ENCODE data around the gene AGPAT3.

DNA sequence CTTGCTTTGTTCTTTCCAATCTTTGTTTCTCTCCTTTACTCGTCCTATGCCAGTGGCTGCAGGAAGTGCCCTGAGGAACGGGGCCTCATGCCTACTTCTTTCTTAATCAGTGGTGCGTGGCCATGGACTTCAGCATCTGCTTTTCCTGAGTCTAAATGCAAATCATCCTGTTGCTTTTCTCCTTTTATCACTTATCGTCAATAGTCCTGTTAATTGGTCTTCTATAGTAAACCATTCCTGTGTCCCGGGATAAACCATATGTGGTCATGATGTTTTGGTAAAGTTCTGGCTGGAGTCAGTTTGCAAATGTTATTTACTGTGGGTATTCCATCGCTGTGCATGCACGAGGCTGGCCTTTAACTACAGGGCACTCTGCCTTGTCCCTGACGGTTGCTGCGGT lies 47.5 kb downstream of the AGPAT3 start:
- no peak for TF ChIP-seq POLR2A (IDR thresholded peaks at IDR 0.05)
- TF ChIP-seq, protein P1, sequence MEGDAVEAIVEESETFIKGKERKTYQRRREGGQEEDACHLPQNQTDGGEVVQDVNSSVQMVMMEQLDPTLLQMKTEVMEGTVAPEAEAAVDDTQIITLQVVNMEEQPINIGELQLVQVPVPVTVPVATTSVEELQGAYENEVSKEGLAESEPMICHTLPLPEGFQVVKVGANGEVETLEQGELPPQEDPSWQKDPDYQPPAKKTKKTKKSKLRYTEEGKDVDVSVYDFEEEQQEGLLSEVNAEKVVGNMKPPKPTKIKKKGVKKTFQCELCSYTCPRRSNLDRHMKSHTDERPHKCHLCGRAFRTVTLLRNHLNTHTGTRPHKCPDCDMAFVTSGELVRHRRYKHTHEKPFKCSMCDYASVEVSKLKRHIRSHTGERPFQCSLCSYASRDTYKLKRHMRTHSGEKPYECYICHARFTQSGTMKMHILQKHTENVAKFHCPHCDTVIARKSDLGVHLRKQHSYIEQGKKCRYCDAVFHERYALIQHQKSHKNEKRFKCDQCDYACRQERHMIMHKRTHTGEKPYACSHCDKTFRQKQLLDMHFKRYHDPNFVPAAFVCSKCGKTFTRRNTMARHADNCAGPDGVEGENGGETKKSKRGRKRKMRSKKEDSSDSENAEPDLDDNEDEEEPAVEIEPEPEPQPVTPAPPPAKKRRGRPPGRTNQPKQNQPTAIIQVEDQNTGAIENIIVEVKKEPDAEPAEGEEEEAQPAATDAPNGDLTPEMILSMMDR (IDR thresholded peaks at IDR 0.05) = no peak

Data from testis (tissue), 2 donors.